WTC11 (cell line): ENCODE data around the gene IL1RAPL2. TPM values are rescaled to one million over a fixed set of nuclear protein-coding genes. Genes with fewer than 3 reads are reported as not detected.
"Not testable (repeated sequence)": the region's sequence is repeated elsewhere in the genome, so short reads cannot be mapped to it uniquely, and the experiment has no call there.

Source experiments
- ATAC-seq: fragments of 200-7000 bp; cut with Tn5 transposase; 2 replicates; pipeline ENCODE4 v1.10.0; 2021; ENCODE audit warnings: mild to moderate bottlenecking, moderate library complexity
- CTCF ChIA-PET: fragments of 300-600 bp; sonication (Branson Sonifier 250); formaldehyde crosslinking; loops from one replicate; lab custom pipeline; 2021; ENCODE audit warnings: antibody characterized with exemption; lab: Charles Lee
- POLR2A ChIA-PET: fragments of 350-600 bp; sonication (Branson Sonifier 250); formaldehyde crosslinking; loops from one replicate; lab custom pipeline; 2021; ENCODE audit warnings: antibody characterized with exemption; lab: Charles Lee
- DNase-seq: peaks from one replicate; pipeline ENCODE4 v3.0.0; 2021; ENCODE audit warnings: low spot score
- H3K27ac Mint-ChIP-seq: 2 replicates; pipeline ENCODE4 v1.8.0; 2021; ENCODE audit warnings: mixed read lengths
- H3K27me3 Mint-ChIP-seq: 2 replicates; pipeline ENCODE4 v1.8.0; 2021; ENCODE audit warnings: low read depth, mild to moderate bottlenecking, moderate library complexity, mixed read lengths
- H3K36me3 Mint-ChIP-seq: 2 replicates; pipeline ENCODE4 v1.8.0; 2021; ENCODE audit warnings: mixed read lengths
- H3K4me1 Mint-ChIP-seq: 2 replicates; pipeline ENCODE4 v1.8.0; 2022; ENCODE audit warnings: mixed read lengths
- H3K4me3 Mint-ChIP-seq: 2 replicates; pipeline ENCODE4 v1.8.0; 2021; ENCODE audit warnings: mild to moderate bottlenecking, moderate library complexity, mixed read lengths
- H3K9me3 Mint-ChIP-seq: 2 replicates; pipeline ENCODE4 v1.8.0; 2021; ENCODE audit warnings: mixed read lengths
- ARID4B ChIP-seq: sonication (generic); formaldehyde crosslinking; IDR thresholded peaks from 2 replicates; pipeline ENCODE4 v1.8.0; 2023; ENCODE audit warnings: missing genetic modification reagents, mild to moderate bottlenecking, borderline replicate concordance
- GRHL2 ChIP-seq: fragments of 250-450 bp; sonication (Bioruptor Pico); IDR thresholded peaks from 2 replicates; pipeline ENCODE4 v1.8.0; 2022; ENCODE audit warnings: mild to moderate bottlenecking, moderate library complexity; ENCODE audit not compliant: insufficient replicate concordance, severe bottlenecking
- HMGA2 ChIP-seq: fragments of 250-450 bp; sonication (Bioruptor Pico); IDR thresholded peaks from 2 replicates; pipeline ENCODE4 v1.4.0; 2021; ENCODE audit warnings: mild to moderate bottlenecking, moderate library complexity
- JAZF1 ChIP-seq: fragments of 250-450 bp; sonication (Bioruptor Pico); IDR thresholded peaks from 2 replicates; pipeline ENCODE4 v1.9.0; 2021; ENCODE audit warnings: moderate library complexity, mild to moderate bottlenecking, inconsistent platforms
- NFATC4 ChIP-seq: fragments of 250-450 bp; sonication (Bioruptor Pico); IDR thresholded peaks from 2 replicates; pipeline ENCODE4 v1.9.0; 2021; ENCODE audit warnings: mild to moderate bottlenecking
- NFYB ChIP-seq: sonication (generic); formaldehyde crosslinking; conservative IDR thresholded peaks from 2 replicates; pipeline ENCODE4 v1.8.0; 2022; ENCODE audit warnings: low read depth, missing genetic modification reagents
- OVOL2 ChIP-seq: fragments of 250-450 bp; sonication (Bioruptor Pico); IDR thresholded peaks from 2 replicates; pipeline ENCODE4 v1.9.0; 2021; ENCODE audit warnings: mild to moderate bottlenecking, borderline replicate concordance
- ZNF317 ChIP-seq: sonication (generic); formaldehyde crosslinking; IDR thresholded peaks from 2 replicates; pipeline ENCODE4 v1.8.1; 2023; ENCODE audit warnings: low read depth, mild to moderate bottlenecking, moderate library complexity, missing genetic modification reagents, borderline replicate concordance
- ZNF423 ChIP-seq: fragments of 250-450 bp; sonication (Bioruptor Pico); IDR thresholded peaks from 2 replicates; pipeline ENCODE4 v2.1.2; 2022; ENCODE audit warnings: mild to moderate bottlenecking, moderate library complexity
- total RNA-seq: library from RNA; stranded (reverse); gene quantifications from 3 replicates; pipeline ENCODE4 v1.2.3, GENCODE V29; 2021
- TF ChIP-seq, protein P1 (sequence below): fragments of 250-450 bp; sonication (Bioruptor Pico); IDR thresholded peaks from 2 replicates; pipeline ENCODE4 v1.9.0; 2021; ENCODE audit warnings: mild to moderate bottlenecking, borderline replicate concordance
- TF ChIP-seq, protein P2 (sequence below): sonication (generic); formaldehyde crosslinking; IDR thresholded peaks from 2 replicates; pipeline ENCODE4 v1.8.0; 2022; ENCODE audit warnings: mild to moderate bottlenecking, missing genetic modification reagents

Gene IL1RAPL2
- total RNA-seq, 1 experiment from 2014 or later, result 0.09 TPM

DNA sequence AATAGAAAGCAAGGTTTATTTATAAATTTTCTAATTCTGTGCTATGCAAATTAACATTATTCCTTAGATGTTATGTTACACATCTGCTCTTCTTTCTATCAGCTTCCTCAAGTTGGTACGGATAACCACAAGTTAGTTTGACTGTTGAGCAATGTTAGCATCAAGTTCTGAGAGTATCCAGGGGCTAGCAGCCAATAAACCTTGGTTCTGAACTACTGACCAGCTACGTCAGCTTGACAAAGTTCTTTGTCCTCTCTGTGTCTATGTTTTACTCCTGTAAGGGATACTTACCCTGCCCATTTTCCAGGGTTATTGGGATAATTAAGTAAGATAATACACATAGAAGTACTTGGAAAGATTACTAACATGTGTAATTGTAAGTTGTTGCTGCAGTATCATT lies 662.6 kb downstream of the IL1RAPL2 start (continued):
- TF ChIP-seq, protein P1, sequence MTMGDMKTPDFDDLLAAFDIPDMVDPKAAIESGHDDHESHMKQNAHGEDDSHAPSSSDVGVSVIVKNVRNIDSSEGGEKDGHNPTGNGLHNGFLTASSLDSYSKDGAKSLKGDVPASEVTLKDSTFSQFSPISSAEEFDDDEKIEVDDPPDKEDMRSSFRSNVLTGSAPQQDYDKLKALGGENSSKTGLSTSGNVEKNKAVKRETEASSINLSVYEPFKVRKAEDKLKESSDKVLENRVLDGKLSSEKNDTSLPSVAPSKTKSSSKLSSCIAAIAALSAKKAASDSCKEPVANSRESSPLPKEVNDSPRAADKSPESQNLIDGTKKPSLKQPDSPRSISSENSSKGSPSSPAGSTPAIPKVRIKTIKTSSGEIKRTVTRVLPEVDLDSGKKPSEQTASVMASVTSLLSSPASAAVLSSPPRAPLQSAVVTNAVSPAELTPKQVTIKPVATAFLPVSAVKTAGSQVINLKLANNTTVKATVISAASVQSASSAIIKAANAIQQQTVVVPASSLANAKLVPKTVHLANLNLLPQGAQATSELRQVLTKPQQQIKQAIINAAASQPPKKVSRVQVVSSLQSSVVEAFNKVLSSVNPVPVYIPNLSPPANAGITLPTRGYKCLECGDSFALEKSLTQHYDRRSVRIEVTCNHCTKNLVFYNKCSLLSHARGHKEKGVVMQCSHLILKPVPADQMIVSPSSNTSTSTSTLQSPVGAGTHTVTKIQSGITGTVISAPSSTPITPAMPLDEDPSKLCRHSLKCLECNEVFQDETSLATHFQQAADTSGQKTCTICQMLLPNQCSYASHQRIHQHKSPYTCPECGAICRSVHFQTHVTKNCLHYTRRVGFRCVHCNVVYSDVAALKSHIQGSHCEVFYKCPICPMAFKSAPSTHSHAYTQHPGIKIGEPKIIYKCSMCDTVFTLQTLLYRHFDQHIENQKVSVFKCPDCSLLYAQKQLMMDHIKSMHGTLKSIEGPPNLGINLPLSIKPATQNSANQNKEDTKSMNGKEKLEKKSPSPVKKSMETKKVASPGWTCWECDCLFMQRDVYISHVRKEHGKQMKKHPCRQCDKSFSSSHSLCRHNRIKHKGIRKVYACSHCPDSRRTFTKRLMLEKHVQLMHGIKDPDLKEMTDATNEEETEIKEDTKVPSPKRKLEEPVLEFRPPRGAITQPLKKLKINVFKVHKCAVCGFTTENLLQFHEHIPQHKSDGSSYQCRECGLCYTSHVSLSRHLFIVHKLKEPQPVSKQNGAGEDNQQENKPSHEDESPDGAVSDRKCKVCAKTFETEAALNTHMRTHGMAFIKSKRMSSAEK (CRISPR knock-in tag), result no peak
- TF ChIP-seq, protein P2, sequence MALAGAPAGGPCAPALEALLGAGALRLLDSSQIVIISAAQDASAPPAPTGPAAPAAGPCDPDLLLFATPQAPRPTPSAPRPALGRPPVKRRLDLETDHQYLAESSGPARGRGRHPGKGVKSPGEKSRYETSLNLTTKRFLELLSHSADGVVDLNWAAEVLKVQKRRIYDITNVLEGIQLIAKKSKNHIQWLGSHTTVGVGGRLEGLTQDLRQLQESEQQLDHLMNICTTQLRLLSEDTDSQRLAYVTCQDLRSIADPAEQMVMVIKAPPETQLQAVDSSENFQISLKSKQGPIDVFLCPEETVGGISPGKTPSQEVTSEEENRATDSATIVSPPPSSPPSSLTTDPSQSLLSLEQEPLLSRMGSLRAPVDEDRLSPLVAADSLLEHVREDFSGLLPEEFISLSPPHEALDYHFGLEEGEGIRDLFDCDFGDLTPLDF, result no peak
- TF ChIP-seq NFATC4, result no peak
- no peak for TF ChIP-seq GRHL2
- TF ChIP-seq ZNF423 (CRISPR knock-in tag), result no peak

GRCh38 chrX:105229146-105229545 lies 663.1 kb downstream of the IL1RAPL2 start:
- Mint-ChIP-seq H3K9me3 (no peaks in the 10 kb centered on the region), H3K4me1 (peaks cover 24% of the 10 kb centered on the region), H3K27me3 (no peaks in the 10 kb centered on the region), H3K36me3 (no peaks in the 10 kb centered on the region), H3K27ac (no peak overlapping the region), H3K4me3 (no peak overlapping the region)
- ChIA-PET CTCF (no interaction called here), POLR2A (no interaction called here)
- no peak for DNase-seq
- TF ChIP-seq HMGA2 (CRISPR knock-in tag), result no peak
- no peak for TF ChIP-seq ZNF317 (CRISPR knock-in tag)
- no peak for TF ChIP-seq ARID4B (CRISPR knock-in tag)
- TF ChIP-seq, protein P2, result no peak
- TF ChIP-seq, protein P1 (CRISPR knock-in tag), result no peak
- no peak for TF ChIP-seq JAZF1
- no peak for TF ChIP-seq OVOL2 (CRISPR knock-in tag)
- no peak for TF ChIP-seq NFYB
- ATAC-seq, result no peak

- ATAC-seq, H3K36me3 Mint-ChIP-seq, POLR2A ChIA-PET, H3K9me3 Mint-ChIP-seq, H3K4me3 Mint-ChIP-seq, DNase-seq, CTCF ChIA-PET, H3K27ac Mint-ChIP-seq, H3K27me3 Mint-ChIP-seq, H3K4me1 Mint-ChIP-seq: not testable (repeated sequence)
Measured at GRCh38 chrX:105237407-105237806, 671.4 kb downstream of the IL1RAPL2 start.
